Measurements from ENCODE around the gene MRPL30.

DNA sequence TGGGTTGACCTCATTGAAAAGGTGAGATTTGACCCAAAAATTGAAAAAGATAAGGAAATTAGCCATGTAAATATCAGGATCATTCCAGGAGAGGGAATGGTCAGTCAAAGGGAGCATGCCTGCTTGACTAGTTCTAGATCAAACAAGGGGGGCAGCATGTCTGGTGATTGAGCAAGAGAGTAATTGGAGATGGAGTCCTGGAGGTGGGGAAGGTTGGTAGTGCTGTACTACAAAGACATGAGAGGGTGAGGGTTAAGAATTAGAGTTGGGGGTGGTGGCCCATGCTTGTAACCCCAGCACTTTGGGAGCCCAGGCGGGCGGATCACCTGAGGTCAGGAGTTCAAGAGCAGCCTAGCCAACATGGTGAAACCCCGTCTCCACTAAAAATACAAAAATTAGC, 2.0 kb downstream of the MRPL30 start:
- TF ChIP-seq, protein P1, sequence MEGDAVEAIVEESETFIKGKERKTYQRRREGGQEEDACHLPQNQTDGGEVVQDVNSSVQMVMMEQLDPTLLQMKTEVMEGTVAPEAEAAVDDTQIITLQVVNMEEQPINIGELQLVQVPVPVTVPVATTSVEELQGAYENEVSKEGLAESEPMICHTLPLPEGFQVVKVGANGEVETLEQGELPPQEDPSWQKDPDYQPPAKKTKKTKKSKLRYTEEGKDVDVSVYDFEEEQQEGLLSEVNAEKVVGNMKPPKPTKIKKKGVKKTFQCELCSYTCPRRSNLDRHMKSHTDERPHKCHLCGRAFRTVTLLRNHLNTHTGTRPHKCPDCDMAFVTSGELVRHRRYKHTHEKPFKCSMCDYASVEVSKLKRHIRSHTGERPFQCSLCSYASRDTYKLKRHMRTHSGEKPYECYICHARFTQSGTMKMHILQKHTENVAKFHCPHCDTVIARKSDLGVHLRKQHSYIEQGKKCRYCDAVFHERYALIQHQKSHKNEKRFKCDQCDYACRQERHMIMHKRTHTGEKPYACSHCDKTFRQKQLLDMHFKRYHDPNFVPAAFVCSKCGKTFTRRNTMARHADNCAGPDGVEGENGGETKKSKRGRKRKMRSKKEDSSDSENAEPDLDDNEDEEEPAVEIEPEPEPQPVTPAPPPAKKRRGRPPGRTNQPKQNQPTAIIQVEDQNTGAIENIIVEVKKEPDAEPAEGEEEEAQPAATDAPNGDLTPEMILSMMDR (IDR thresholded peaks at IDR 0.05; ENCODE audit: low read depth, low read length): no peak
- no peak for TF ChIP-seq EZH2phosphoT487 (IDR thresholded peaks at IDR 0.05; ENCODE audit: low read depth)
